ENCODE results near the gene WWOX. TPM values are rescaled to one million over a fixed set of nuclear protein-coding genes. Genes with fewer than 3 reads are reported as not detected.

Gene WWOX
- total RNA-seq, 1 donor from 2014 or later: 43.2 TPM

DNA sequence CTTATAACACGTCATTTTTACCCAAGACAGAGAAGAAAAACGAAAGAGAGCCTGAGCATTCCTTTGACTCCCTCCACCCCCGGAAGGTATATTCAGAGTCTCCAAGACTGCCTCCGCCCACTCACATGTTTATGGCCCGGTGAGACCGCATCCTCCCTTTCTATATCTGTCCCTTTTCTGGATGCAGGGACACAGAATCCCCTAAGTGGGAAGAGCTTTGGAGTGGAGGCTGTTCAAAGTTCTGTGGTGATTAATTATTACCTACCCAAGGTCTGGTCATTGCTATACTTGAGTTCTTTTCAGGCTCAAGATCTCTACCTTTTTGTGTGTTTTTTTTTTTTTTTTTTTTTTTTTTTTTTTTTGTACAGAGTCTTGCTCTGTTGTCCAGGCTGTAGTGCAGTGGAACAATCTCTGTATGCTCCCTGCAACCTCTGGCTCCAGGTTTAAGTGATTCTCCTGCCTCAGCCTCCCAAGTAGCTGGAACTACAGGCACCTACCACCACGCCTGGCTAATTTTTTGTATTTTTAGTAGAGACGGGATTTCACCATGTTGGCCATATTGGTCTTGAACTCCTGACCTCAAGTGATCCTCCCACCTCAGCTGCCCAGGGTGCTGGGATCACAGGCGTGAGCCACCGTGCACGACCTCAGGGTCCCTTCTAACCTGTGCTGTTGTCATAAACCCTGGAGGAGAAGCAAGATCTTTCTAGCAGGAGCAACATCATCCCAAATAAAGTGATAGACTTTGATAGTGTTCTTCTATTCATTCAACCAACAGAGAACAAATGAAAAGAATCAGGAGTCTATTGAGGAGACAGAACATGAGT is 407.1 kb downstream of the WWOX start:
- H3K36me3 Mint-ChIP-seq (ENCODE audit: insufficient read depth): no peaks in the 10 kb centered on the region
- H3K4me3 Mint-ChIP-seq (ENCODE audit: low read depth): no peak overlapping the region
- H3K27me3 Mint-ChIP-seq: no peaks in the 10 kb centered on the region
- TF ChIP-seq, protein P1, sequence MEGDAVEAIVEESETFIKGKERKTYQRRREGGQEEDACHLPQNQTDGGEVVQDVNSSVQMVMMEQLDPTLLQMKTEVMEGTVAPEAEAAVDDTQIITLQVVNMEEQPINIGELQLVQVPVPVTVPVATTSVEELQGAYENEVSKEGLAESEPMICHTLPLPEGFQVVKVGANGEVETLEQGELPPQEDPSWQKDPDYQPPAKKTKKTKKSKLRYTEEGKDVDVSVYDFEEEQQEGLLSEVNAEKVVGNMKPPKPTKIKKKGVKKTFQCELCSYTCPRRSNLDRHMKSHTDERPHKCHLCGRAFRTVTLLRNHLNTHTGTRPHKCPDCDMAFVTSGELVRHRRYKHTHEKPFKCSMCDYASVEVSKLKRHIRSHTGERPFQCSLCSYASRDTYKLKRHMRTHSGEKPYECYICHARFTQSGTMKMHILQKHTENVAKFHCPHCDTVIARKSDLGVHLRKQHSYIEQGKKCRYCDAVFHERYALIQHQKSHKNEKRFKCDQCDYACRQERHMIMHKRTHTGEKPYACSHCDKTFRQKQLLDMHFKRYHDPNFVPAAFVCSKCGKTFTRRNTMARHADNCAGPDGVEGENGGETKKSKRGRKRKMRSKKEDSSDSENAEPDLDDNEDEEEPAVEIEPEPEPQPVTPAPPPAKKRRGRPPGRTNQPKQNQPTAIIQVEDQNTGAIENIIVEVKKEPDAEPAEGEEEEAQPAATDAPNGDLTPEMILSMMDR (IDR thresholded peaks at IDR 0.05; ENCODE audit: unreplicated experiment): no peak
- H3K27ac Mint-ChIP-seq: no peak overlapping the region
- no peak for DNase-seq (ENCODE audit: low spot score, unreplicated experiment)
- no peaks in the 10 kb centered on the region for H3K9me3 Mint-ChIP-seq (ENCODE audit: low read depth)
- peaks cover 7% of the 10 kb centered on the region for H3K4me1 Mint-ChIP-seq (ENCODE audit: low read depth)

DNA sequence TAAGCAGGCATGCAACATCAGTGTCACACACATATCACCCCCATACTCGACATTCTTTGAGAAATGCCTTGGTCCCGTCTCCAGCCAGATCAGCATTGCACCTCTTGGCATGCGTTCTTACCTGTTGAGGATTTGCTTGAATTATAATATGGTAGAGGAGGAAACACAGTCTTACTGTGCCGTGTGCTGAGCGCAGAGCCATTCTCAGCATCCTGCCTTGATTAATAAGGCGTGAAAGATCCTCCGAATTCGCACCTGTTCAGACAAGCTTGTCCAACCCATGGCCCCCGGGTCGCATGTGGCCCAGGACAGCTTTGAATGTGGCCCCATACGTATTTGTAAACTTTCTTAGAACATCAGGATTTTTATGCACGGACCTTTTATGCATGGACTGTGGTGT is 408.1 kb downstream of the WWOX start:
- TF ChIP-seq, protein P1 (IDR thresholded peaks at IDR 0.05; ENCODE audit: unreplicated experiment): no peak
- no peaks in the 10 kb centered on the region for H3K36me3 Mint-ChIP-seq (ENCODE audit: insufficient read depth)
- H3K4me1 Mint-ChIP-seq (ENCODE audit: low read depth): peaks cover 7% of the 10 kb centered on the region
- no peak overlapping the region for H3K27ac Mint-ChIP-seq
- no peaks in the 10 kb centered on the region for H3K9me3 Mint-ChIP-seq (ENCODE audit: low read depth)
- no peaks in the 10 kb centered on the region for H3K27me3 Mint-ChIP-seq
- DNase-seq (ENCODE audit: low spot score, unreplicated experiment): no peak
- H3K4me3 Mint-ChIP-seq (ENCODE audit: low read depth): no peak overlapping the region

DNA sequence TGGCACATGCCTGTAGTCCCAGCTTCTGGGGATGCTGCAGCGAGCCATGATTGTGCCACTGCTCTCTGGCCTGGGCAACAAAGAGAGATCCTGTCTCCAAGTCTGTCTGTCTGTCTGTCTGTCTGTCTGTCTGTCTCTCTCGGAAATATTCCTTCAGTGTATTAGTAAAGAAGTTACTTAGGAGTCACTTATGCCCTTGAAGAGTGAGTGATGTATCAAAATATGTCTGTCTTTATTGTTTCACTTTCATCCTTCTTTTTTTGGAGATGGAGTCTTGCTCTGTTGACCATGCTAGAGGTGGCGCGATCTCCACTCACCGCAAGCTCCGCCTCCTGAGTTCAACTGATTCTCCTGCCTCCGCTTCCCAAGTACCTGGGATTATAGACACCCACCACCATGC is 410.5 kb downstream of the WWOX start:
- no peak overlapping the region for H3K27ac Mint-ChIP-seq
- TF ChIP-seq, protein P1 (IDR thresholded peaks at IDR 0.05; ENCODE audit: unreplicated experiment): no peak

DNA sequence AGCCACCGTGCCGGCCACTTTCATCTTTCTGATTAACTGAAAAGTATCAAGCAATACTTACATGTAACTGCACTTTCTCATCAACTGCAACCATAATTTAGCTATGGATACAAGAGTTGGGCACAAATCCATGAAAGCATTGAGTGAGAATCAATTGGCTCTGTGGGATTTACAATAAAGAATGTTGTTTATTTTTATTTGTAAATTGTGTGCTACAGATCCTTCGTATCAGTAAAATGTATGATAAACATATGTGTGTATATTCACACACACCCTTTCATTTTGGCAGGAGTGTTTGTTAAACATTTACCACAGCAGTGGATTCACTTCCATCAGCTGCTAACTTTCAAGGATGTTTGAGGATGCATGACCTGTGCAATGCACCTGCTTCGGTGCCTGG is 411.0 kb downstream of the WWOX start:
- H3K27ac Mint-ChIP-seq: no peak overlapping the region
- H3K9me3 Mint-ChIP-seq (ENCODE audit: low read depth): no peaks in the 10 kb centered on the region
- TF ChIP-seq, protein P1 (IDR thresholded peaks at IDR 0.05; ENCODE audit: unreplicated experiment): no peak
- no peaks in the 10 kb centered on the region for H3K4me1 Mint-ChIP-seq (ENCODE audit: low read depth)
- no peaks in the 10 kb centered on the region for H3K36me3 Mint-ChIP-seq (ENCODE audit: insufficient read depth)
- H3K4me3 Mint-ChIP-seq (ENCODE audit: low read depth): no peak overlapping the region
- H3K27me3 Mint-ChIP-seq: no peaks in the 10 kb centered on the region
- DNase-seq (ENCODE audit: low spot score, unreplicated experiment): no peak

More for the DNA sequence above, 410.5 kb downstream of the WWOX start:
- DNase-seq (ENCODE audit: low spot score, unreplicated experiment): no peak
- H3K4me1 Mint-ChIP-seq (ENCODE audit: low read depth): peaks cover under 1% of the 10 kb centered on the region
- H3K27me3 Mint-ChIP-seq: no peaks in the 10 kb centered on the region
- H3K4me3 Mint-ChIP-seq (ENCODE audit: low read depth): no peak overlapping the region
- no peaks in the 10 kb centered on the region for H3K9me3 Mint-ChIP-seq (ENCODE audit: low read depth)
- H3K36me3 Mint-ChIP-seq (ENCODE audit: insufficient read depth): no peaks in the 10 kb centered on the region

DNA sequence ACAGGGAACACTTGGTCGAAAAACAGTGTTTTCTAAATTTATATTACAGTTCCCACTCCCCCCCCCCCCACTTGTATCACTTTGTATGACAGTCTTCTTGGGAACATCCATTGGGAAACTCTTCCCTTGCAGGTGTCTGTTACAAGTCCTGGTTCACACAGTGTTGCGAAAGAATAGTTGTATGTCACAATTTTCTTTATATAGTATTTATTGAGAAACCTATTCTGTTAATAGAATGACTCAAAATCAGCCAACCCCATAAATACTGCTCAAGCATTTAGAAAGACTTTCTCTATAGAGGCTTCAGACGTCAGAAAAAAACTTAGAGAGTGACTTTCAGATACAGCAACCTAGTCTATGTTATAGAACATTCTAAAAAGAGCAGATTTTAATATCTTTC is 414.4 kb downstream of the WWOX start:
- TF ChIP-seq, protein P1 (IDR thresholded peaks at IDR 0.05; ENCODE audit: unreplicated experiment): no peak
- Mint-ChIP-seq H3K4me3 (ENCODE audit: low read depth) (no peak overlapping the region), H3K36me3 (ENCODE audit: insufficient read depth) (peaks cover 2% of the 10 kb centered on the region), H3K27me3 (no peaks in the 10 kb centered on the region), H3K9me3 (ENCODE audit: low read depth) (no peaks in the 10 kb centered on the region), H3K27ac (no peak overlapping the region), H3K4me1 (ENCODE audit: low read depth) (no peaks in the 10 kb centered on the region)
- DNase-seq (ENCODE audit: low spot score, unreplicated experiment): no peak
